Endometrium (tissue), 2 donors: Measurements from ENCODE around the gene DAPK1.

Experiments used
- FAIRE-seq: peaks from 2 replicates; lab custom pipeline; 2012; peaks lifted over from hg19 to GRCh38; lab: Jason Lieb, UNC
- donor health status: control.
- donor health status: control.

The DAPK1 gene

DNA sequence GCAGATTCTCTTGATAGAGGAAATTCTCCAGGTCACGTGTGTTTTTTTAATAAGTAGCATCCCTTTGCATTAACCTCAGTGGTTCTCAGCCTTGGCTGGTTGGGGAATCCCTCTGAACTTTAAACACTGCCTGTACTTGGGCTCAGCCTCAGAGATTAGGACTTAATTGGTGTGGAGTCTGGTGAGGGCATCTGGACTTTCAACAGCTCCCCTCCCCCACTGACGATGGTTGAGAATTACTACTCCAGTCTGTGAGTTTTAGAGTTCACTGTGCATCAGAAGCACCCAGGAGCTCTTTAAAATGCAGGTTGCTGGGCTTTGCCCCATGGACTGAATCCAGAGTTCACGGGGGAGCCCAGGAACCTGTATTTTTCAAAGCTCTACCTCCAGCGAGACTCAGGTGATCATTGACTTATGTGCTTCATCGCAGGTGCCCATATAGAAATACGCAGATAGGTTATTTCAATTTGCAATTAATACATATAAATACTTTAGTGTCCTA is 71.4 kb downstream of the DAPK1 start:
- FAIRE-seq: no peak

DNA sequence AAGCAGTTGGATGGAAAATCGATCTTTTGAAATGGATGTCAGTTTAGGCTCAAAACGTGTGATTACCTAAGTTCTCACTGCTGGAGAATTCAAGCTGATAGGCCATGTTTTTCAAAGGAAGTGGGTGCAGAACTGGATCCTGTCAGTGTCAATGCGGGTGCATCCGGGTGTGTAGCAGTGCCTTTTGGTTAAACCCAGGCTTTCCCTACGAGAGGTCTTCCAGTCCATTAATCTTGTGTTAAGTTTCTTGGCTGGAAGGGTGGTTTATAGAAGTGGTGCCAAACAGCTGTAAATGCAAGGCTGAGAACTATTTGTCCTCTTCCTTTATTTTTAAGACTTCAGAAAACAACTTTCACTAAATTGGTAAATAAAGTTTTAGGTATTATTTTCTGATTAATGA is 71.9 kb downstream of the DAPK1 start:
- peak; percentile 12 for FAIRE-seq

DNA sequence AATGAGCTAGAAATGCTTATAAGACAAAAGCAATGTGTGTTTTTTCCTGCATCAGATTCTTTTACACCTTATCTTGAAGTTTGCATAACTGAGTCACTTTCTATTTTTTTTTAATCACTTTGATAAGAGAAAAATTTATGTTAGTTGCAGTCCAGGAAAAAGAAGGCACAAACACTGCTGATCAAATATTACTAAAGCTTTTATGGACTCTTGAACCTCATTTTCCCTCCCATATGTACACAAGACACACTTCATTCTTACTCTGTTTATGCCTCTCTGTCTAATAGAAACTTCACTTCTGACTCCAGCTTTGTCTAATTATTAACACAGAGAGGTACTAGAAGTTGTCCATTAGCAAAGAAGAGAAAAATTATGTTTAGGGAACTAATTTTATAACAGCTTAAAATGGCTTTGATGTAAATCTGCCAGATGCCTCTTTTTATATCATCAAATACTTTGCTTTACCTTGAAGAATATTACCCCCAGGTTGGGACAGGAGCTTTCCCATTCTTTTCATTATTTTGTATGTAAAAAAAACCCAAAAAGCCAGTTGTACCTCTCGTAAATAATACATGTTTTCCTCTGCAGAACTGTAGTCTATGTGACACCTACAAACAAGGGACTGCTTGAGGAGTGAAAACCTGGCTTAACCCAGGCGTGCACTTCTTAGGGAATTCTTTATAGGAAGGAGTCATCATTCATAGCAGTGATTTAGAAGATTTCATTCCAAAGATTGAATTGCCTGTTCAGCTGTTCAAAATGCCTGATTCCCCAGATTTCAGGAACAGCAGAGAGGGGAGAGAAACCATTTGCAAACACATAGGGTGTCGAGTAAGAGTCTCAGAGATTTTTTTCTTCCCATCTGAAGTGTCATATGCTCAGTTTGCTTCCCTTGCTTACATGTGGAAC is 72.6 kb downstream of the DAPK1 start:
- peak; percentile 31 for FAIRE-seq

DNA sequence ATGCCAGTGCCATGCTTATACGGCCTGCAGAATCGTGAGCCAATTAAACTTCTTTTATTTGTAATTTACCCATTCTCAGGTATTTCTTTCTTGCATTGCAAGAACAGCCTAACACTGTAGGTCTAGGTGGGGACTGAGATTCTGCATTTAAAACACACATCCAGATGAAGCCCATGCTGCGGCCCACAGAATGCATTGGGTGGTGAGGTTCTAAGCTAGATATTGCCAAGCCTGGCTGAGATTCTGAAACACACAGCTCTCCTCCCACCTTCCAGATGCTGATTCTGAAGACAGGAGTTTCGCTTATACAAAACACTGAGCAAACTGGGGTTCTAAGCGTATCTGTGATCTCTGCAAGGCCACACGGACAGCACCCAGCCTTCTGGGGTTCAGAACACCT is 75.1 kb downstream of the DAPK1 start:
- no peak for FAIRE-seq

DNA sequence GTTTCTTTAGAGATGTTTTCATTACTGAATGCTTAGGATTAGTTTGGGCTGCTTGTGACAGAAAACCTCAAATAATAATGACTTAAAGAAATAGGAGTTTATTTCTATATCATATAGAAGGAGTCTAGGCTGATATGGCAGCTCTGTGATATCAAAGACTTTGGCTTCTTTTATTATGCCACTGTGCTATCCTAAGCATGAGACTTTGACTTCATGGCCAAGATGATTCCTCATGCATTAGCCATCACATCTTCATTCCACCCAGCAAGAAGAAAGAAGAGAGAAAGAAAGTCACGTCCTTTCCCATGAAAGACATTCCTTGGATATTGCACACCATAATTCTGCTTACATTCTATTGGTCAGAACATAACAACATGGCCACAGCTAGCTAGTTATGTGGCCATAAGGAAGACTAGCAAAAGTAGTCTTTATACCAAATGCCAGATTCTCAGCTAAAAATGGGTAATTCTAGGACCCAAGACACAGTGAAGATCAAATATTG is 76.2 kb downstream of the DAPK1 start:
- no peak for FAIRE-seq

DNA sequence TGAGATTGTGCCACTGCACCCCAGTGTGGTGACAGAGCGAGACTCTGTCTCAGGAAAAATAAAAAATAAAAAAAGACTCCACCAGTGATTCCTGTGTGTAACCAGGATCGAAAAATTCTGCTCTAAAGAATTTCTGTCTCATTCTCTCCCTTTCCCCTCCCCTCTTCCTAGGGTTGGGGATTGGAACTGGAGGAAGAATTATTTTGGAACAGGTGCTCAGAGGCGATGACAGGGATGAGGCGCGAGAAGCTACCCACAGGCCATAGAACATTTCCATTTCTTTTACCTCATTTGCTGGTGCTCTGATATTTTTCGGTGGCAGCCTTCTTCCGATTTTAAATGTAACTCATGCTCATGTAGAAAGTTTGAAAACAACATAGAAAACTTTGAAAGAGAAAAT is 80.1 kb downstream of the DAPK1 start:
- no peak for FAIRE-seq

DNA sequence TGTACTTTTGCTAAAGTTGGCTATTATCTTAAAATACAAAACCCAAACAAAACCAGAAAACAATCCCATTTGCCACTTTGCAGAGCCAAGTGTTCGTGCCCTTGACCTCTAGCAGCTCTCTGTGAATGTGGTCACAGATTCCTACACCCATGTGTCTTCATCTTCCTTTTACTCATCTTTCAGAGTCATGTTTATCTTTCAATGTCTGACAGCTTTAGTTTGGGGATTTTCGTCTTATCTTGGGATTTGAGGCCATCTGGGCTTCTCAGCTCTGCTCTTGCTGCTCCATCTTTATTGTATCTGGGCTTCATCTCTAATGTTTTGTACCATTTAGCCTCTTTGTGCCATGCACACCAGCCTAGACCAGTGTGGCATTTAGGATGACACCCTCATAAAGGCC is 81.0 kb downstream of the DAPK1 start:
- FAIRE-seq: no peak

DNA sequence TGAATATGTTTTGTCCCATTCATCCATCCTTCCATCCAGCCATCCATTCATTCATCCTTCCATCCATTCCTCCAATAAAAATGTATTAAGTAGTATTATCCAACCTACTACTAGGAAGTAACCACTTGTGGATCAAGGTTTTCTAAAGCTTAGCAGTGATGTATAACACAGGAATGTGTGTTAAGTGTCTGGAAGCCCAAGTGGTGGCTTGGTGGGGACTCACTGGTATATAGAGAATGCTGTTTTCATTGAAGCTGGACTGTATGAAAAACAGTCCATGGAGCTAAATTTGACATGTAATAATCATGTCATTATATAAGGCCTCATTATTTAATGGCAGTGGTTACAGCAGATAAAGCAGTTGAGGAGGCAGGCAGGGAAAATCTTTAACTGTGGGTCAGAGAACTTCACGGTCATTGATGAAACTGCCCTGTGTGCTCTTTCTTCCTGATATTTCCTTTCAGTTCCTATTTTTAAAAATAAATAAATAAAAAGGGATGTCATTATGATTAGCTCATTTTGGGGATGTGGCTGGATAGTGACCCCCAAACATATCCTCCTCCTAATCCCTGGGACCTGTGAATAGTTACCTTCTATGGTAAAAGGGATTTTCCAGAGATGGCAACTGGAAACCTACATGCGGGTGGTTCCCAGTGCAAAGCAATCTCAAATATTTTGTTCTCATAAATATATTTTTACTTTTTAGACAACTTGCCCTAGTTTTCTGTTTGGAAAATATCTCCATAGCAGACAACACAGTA is 82.3 kb downstream of the DAPK1 start:
- FAIRE-seq: no peak

DNA sequence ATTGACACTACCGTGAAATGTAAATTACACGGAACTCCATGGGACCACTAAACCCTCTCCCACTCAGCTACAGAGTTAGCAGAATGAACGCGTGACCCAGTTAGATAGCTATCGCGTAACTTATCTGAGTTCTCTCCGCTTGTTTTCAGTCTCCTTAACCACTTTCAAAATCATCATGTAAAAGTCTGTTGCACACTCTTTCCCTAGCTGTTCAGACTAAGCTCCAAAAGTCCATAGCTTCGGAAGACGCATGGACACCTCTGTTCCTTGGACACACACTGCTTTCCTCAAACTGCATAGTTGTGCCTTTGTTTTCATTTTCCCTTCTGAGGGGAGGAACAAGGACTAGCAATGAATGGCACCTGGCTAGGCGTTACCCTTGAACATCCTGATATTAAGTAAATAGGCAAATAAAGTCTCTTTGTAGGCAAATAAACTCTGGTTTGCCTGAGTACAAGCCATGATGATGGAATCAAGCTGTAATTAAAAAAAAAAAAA is 83.3 kb downstream of the DAPK1 start:
- no peak for FAIRE-seq

DNA sequence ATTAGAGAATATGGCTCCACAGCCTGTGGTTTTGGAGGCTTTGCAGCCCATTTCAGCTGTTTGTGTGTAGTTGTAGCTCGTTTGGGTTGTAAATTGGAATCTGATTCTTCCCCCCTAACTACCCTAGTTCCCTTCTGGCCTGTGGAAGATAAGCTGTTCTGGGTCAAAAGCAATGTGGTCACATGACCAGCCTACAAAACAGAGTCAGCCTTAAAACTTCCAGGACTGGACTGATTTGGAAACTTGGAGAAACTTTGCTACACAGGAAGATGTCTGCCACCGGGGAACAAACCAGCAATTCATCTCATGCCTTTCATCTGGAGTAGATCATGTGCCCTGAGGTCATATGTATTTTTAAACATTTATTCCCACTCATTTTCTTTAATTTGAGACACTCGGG is 83.8 kb downstream of the DAPK1 start:
- FAIRE-seq: no peak

DNA sequence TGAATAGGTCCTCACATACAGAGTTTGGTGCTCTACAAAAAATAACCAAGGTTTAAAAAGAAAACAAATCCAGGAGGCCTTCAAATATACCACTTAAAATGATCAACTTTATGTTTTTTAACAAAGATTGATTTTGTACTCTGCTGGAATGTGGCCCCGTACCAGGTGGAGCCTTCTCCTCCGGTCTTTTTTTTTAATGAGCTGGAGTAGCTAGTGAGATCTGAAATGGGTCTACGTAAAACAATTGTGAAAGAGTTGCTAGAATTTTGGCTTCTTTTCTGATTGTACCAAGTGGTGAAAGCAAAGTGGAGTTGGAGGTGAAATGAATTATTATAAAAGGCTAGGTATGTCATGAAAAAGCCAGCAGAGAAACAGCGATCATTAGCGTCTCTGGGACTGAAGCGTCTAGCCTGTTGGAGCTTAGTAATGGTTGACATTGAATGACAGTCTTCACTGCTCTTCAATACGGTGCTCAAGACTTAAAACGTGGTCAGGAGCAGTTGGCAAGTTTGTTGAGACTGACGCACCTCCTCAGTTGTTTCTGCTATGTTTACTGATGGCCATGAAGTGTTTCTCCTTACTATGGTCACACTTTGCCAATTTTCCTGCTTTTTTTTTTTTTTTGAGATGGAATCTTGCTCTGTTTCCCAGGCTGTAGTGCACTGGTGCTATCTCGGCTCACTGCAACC is 84.4 kb downstream of the DAPK1 start:
- FAIRE-seq: no peak

DNA sequence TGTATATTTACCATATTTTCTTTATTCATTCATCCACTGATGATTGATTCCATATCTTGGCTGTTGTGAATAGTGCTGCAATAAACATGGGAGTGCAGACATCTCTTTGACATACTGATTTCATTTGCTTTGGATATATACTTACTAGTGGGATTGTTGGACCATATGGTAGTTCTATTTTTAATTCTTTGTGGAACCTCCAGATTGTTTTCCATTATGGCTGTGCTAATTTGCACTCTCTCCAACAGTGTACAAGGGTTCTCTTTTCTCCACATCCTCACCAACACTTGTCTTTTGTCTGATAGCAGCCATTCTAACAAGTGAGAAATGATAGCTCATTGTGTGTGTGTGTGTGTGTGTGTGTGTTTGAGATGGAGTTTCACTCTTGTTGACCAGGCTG is 86.7 kb downstream of the DAPK1 start:
- no peak for FAIRE-seq

DNA sequence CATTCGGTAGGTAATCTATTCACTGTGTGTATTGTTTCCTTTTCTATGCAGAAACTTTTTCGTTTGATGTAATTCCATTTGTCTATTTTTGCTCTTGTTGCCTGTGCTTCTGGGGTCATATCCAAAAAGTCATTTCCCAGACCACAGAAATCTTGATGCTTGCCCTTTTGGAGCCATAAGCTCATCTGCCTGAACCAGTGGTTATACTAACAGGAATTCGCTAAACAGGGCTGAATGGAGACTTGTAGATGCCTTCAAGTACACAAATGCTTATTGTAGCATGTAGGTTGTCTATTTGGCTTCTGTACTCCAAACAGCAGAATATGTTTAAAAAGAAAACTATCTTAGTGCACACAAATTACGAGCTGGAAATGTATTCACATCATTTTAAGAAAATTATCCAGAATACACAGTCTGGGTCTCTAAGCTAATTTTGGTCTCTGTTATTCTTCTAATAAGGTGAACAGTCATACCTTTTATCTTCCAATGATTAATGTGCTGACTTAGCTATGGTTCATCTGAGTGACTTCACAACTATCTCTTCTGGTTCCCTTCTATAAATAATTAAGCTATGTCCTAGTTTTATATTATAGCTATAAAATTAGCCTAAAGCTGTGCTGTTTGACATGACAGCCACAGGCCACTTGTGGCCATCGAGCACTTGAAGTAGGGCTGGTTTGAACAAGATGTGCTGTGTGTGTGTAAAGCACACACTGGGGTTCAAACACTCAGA is 87.6 kb downstream of the DAPK1 start:
- FAIRE-seq: no peak

DNA sequence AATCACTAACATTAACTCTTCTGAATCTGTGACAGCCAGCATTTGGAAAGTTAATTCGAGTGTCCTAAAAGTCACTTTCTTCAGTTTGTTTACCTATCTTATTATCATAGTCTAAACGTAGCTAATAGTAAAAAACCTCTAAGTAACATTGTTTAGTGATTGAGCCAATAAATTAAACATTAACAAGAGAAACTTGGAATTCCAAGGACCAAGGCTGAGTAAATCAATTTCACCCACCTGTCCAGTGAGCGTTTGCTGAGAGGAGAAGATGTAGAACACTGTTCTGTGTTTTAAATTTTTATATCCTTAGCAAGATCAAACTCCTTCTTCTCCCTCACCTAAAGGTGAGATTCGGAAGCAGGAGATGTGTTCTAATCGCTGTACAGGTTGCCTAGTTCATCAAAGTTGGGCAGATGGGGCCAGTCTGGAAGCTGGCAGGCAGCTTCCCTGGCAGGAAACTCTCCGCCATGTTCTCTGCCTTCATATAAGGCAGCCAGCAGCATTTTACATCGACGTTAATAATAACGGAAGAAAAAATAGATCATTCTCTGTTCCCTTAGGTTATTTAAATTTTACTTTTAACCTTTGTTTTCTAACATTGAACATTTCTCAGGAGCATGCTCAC is 89.2 kb downstream of the DAPK1 start:
- no peak for FAIRE-seq

DNA sequence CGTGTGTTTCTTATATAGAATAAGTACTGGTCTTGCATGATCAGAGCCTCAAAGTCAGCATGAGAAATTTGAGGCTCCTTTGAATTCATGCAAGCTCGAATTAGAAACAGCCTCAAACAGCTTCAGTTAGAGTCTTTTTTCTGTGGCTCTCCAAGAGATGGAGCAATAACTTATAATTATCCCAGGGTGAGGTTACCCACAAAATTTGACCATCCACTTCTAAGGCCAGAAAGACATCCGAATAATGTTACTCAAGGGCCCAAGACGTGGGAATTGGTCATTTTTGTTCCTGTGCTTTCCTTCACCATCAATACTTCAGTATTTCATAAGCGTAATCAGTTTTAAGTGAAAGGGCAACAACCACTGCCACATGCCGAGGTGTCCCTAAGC is 89.7 kb downstream of the DAPK1 start:
- FAIRE-seq: no peak

DNA sequence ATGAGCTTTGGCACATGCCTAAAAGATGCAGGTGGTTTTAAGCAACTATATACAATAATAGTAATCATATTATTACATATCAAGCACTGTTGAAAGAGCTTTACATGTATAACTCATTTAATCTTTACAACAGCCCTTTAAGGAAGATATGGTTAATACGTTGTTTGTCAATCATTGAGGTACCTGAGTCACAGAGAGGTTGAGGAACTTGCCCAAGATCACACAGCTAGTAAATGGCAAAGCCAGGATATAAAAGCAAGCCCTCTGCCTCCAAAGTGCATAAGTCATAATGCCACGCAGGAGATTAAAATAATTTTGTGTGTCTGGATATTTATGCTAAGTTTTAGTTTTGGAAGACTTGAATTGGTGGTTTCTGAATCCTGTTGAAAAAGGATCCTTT is 90.2 kb downstream of the DAPK1 start:
- FAIRE-seq: no peak

DNA sequence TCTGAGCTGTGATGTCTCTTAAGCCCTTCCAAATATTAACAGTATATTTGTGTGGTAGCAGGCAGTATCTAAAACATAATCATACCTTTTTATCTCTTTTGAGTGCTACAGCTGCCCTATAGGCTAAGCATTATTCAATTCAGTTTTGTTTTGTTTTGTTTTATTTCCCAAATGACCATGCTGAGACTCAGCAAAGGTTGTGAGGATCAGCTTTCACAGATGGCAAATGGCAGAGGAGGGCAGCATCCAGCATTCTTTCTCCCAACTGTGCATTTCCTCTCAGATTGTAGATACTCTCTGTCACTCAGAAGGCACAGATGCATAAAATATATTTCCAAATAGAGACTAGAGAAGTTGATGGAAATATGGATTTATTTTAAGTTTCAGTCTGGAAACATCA is 90.7 kb downstream of the DAPK1 start:
- no peak for FAIRE-seq

DNA sequence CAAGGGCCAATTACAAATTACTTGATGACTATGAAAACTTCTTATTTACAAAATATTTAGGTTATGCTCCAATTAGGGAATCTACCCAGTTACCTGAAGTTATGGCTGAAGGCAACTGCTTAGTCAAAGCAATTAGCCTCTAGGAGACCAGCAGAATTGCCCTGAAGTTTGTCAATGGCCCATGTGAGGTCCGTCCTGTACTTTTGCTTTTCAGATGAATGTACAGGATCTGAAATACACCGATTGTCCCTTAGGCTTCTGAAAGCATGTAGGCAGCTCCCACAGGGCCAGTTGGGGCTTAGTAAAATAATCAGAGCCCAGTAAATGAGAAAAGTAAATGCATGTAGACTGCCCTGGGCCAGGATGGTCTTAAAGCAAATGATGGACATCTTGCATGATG is 93.3 kb downstream of the DAPK1 start:
- FAIRE-seq: no peak

DNA sequence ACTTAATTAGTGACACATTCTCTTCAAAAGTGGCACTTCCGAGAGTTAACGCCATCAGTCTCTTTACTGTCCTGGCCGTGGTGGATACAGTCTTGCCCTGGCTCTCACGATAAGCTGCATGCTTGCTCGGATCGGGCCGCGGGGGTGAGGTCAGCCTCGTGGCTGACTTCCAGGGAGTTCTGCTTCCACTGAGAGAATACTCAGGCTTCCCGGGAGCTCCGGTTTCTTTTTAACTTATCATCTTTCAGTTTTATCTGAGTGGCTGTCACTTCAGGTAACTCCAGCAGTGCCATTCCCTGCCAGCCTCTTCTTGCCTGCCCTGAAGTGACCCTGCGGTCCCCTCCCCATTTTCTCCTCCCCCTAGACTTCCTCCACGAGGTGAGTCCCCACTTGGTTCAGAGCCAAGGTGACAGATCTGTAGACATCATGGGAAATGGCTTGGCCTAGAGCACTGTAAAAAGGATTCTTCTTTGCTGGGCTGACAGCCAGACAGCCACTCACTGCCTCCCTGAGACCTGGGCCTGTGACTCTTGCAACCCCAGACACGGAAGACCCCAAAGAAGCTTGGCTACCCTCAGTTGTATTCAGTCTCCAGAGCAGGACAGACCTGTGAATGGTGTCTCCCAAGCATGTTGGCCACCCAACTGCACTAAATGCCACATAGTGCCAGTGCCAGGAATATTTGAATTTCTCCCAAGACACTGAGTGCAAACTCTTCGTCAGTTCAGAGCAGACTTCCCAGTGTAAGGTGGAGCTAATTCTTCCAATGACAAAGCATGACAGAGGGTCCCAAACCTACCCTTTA is 95.1 kb downstream of the DAPK1 start:
- no peak for FAIRE-seq

DNA sequence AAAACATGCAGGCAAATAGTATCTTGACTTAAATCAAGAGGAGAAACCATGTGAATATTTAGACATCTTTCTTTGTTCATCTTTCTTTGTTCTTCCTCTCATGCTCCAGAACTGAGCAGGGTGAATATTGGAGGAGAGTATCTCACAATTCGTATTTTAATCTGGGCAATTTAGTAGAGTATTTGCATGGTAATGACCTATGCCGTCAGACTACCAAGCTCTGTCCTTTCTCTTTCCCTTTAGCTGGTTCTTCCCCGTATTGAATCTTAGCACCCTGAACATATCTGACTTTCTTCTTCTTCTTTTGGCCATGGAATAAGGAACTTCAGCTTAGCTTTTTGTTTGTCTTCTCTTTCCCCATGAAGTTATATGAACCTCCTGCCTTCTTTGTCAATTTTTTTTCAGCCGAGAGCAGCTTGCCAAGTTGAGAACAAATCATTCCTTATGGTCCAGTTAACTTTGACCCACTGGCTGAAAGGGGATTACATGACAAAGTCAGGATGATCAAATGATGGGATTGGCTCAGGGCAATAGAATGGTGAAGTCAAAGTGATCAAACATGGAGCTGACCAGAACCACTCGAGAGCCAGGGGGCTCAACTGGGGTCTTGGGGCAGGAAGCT is 95.8 kb downstream of the DAPK1 start:
- FAIRE-seq: no peak
